Stimulated activated CD4-positive, alpha-beta T cell treated with anti-CD3 and anti-CD28 coated beads, TNF-alpha, amount 100 ng/mL, for 4 hours (primary cell): ENCODE measurements around the gene KDM6A.
"Not testable (repeated sequence)": the region's sequence is repeated elsewhere in the genome, so short reads cannot be mapped to it uniquely, and the experiment has no call there.

Experiments
- DNase-seq, 3 experiments: peaks; one replicate each; pipeline ENCODE4 v3.0.0-alpha.2; 2020; ENCODE audit warnings: low read depth in 3 of 3

KDM6A gene

GRCh38 chrX:44922980-44923379 lies 50.0 kb downstream of the KDM6A start:
- no peak for DNase-seq

GRCh38 chrX:44927398-44927797 lies 54.4 kb downstream of the KDM6A start:
- DNase-seq, result no peak

GRCh38 chrX:44931441-44931973 lies 58.5 kb downstream of the KDM6A start:
- DNase-seq, result no peak

- DNase-seq, result no peak
Measured at GRCh38 chrX:44935172-44935571, 62.2 kb downstream of the KDM6A start.

GRCh38 chrX:44935640-44936039 lies 62.7 kb downstream of the KDM6A start:
- no peak for DNase-seq

GRCh38 chrX:44937606-44938005 lies 64.6 kb downstream of the KDM6A start:
- no peak for DNase-seq

GRCh38 chrX:44938111-44938510 lies 65.1 kb downstream of the KDM6A start:
- DNase-seq, result no peak

GRCh38 chrX:44940541-44940940 lies 67.6 kb downstream of the KDM6A start:
- not testable (repeated sequence) for DNase-seq

GRCh38 chrX:44943007-44943406 lies 70.0 kb downstream of the KDM6A start:
- no peak for DNase-seq

- DNase-seq, result no peak
Measured at GRCh38 chrX:44944894-44945293, 71.9 kb downstream of the KDM6A start.

- no peak for DNase-seq
Measured at GRCh38 chrX:44945736-44946135, 72.7 kb downstream of the KDM6A start.

GRCh38 chrX:44946771-44947170 lies 73.8 kb downstream of the KDM6A start:
- DNase-seq, result no peak

GRCh38 chrX:44947995-44948394 lies 75.0 kb downstream of the KDM6A start:
- no peak for DNase-seq

- DNase-seq, result no peak
Measured at GRCh38 chrX:44948406-44948805, 75.4 kb downstream of the KDM6A start.

- no peak for DNase-seq
Measured at GRCh38 chrX:44949125-44949524, 76.1 kb downstream of the KDM6A start.

GRCh38 chrX:44950471-44951366 lies 77.7 kb downstream of the KDM6A start:
- DNase-seq, result not testable (repeated sequence)

- DNase-seq, result no peak
Measured at GRCh38 chrX:44951572-44952067, 78.6 kb downstream of the KDM6A start.

GRCh38 chrX:44952329-44953027 lies 79.5 kb downstream of the KDM6A start:
- DNase-seq, result no peak

- no peak for DNase-seq
Measured at GRCh38 chrX:44953734-44954502, 80.9 kb downstream of the KDM6A start.

GRCh38 chrX:44954562-44954961 lies 81.6 kb downstream of the KDM6A start:
- DNase-seq, result no peak

GRCh38 chrX:44957848-44958247 lies 84.9 kb downstream of the KDM6A start:
- DNase-seq, result no peak

- DNase-seq, result no peak
Measured at GRCh38 chrX:44958480-44958879, 85.5 kb downstream of the KDM6A start.
